Measurements from ENCODE around the gene FEM1C.

- TF ChIP-seq ZBTB17 (CRISPR knock-in tag; IDR thresholded peaks at IDR 0.05) (no peak), GTF2A2 (tag; IDR thresholded peaks at IDR 0.05) (no peak), ATF2 (CRISPR knock-in tag; IDR thresholded peaks at IDR 0.05) (no peak), KDM1A (IDR thresholded peaks at IDR 0.05) (no peak), POLR2A (conservative IDR thresholded peaks at IDR 0.05) (no peak), ZNF124 (CRISPR knock-in tag; IDR thresholded peaks at IDR 0.05) (no peak)
Measured at GRCh38 chr5:115520191-115520590, 24.4 kb downstream of the FEM1C start.
